OCI-LY3 (cell line): ENCODE data around the gene SNRNP35.
"Not testable (repeated sequence)": the region's sequence is repeated elsewhere in the genome, so short reads cannot be mapped to it uniquely, and the experiment has no call there.

ENCODE experiments used
- CTCF ChIP-seq: fragments of 200-600, 300-600 bp; sonication (generic); IDR thresholded peaks from 2 replicates; pipeline ENCODE4 v1.5.1; 2014; ENCODE audit warnings: antibody characterized with exemption, low read length, low read depth
- EZH2phosphoT487 ChIP-seq: fragments of 200-600 bp; shearing (Covaris generic); IDR thresholded peaks from 2 replicates; pipeline ENCODE4 v1.6.1; 2018; ENCODE audit warnings: antibody characterized with exemption, mixed run types, low read depth

GRCh38 chr12:123463174-123463573, 5.2 kb downstream of the SNRNP35 start:
- not testable (repeated sequence) for TF ChIP-seq EZH2phosphoT487, CTCF
